Daoy (cell line): ENCODE data around the gene SNF8. TPM values are rescaled to one million over a fixed set of nuclear protein-coding genes. Genes with fewer than 3 reads are reported as not detected.
"Not testable (repeated sequence)": the region's sequence is repeated elsewhere in the genome, so short reads cannot be mapped to it uniquely, and the experiment has no call there.

Experiments
- DNase-seq: peaks from one replicate; pipeline ENCODE4 v3.0.0-alpha.2; 2015; ENCODE audit warnings: low read depth
- total RNA-seq: library from RNA; depleted of rRNA; stranded (reverse); fragments of >200 nt; shearing (Covaris generic); gene quantifications from 2 replicates; pipeline ENCODE4 v1.2.3, GENCODE V29; 2014; rRNA removed

The SNF8 gene, protein sequence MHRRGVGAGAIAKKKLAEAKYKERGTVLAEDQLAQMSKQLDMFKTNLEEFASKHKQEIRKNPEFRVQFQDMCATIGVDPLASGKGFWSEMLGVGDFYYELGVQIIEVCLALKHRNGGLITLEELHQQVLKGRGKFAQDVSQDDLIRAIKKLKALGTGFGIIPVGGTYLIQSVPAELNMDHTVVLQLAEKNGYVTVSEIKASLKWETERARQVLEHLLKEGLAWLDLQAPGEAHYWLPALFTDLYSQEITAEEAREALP
- total RNA-seq, result 43.2 and 64.9 TPM in 2 replicates

DNA sequence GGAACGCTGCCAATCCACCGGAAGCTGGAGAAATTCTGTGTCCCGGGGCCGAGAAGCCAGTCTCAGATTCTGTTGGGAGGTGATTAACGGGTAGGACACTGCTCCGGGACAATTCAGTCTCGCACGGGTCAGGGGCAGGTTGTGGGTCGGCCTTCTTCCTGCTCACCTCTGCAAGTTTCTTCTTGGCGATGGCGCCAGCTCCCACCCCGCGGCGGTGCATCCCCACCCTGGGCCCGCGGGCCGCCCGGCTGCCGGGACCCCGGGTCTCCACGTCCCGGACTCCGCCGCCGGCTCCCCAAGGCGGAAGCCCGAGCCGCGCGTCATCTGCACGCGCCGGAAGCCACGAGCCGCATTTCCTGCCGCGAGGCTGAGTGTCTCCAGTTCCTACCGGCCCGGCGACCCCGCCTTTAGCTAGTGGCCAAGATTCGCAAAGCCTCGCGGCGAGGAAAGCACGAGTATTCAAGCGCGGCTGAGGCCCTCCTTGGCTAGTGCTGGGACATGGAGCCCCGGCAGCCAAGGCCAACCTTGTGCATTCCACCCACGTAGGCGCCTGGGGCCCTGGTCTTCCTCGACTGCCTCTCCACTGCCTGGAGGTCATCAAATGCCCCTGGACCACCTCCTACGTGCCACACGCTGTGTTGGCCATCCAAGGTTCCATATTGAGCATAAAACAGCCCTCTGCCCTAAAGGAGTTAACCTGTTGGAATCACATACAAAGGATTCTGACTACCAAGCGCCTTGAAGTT, at the start of gene SNF8:
TSS of gene SNF8 (minus strand) at position 328 of the 746 bp plus-strand sequence. CDS start at position 220, 108 bp downstream.
- peak; percentile 92 for DNase-seq

DNA sequence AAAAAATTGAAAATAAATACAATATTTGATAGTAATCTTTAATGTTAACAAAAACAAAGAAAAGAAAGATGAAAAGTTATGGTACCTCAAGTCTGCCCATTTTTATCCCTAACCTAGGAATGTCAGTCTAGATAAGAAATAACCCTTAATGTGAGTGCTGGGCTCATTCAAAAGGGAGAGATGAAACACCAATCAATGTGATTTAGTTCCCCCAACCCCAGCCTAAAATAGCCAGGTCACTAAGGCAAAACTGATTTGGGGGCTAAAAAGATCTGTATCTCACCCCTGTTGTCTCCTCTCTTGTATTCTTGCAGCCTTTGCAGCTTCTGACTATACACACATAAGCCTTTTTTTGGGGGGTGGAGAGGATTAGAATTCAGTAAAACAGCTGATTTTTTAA, 49.3 kb upstream of the SNF8 start:
- no peak for DNase-seq

DNA sequence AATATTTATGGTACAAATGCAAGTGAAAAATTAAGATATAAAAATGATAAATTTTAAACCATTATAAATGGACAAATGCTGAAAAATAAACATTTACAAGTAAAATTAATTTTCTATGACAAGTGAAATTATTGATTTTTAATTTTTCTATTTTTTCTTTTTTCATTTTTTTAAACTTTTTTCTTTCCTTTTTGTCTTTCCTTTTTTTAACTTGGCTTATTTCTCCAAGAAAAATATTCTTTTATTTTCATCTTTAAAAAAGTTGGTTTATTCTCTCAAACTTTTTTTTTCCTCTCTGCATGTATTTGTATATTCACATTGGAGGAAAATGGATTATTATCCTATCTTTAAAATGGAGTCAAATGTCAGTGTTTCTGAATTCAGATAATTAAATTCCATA, 48.7 kb upstream of the SNF8 start:
- no peak for DNase-seq

DNA sequence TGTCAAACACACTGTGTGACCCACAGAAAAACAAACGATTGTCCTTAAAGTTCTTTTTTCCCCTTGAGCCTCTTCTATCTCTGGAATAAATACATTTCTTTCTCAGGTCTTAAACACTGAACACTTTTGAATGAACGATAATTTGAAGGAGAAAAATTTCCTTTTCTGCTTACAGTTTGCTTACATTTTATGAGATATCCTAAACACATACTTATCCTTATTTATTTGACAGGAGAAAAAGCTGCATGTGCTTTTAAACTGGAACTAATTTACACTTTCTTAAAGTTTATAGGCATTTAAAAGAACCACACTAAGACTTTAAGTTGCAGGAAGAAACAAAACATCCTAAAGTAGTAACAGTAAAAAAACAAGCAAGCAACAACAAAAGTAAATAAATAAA, 47.8 kb upstream of the SNF8 start:
- DNase-seq, result no peak

DNA sequence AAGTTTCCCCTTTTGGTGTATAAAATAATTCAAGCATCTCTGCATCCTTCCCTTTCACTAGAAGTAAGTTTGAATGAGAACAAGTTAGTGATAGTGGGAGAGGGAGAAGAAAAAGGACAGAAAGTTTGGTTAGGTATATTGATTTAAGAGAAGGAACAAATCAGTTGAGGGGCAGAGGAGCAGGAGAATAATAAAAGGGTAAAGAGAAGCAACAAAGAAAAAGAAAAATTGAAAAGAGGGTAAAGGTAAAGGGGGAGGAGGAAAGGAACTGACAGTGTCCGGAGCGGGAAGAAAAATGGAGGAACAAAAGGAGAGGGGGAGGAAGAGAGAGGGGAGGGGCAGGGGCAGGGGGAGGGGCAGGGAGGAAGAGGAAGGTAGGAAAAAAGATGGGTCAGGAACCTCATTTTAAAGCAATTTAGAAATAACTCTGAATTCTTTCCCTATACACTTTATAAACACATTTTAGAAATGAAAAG, 46.3 kb upstream of the SNF8 start:
- no peak for DNase-seq

DNA sequence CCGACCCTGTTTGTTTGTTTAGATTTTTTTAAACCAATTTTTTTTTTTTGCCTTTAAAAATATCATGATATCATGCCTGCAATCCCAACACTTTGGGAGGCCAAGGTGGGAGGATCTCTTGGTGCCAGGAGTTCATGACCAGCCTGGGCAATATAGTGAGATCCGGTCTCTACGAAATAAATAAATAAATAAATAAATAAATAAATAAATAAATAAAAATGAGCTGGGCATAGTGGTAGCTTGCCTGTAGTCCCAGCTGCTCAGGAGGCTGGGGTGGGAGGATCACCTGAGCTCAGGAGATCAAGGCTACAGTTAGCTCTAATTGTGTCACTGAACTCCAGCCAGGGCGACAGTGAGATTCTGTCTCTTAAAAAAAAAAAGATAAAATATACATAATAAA, 44.5 kb upstream of the SNF8 start:
- DNase-seq, result no peak

DNA sequence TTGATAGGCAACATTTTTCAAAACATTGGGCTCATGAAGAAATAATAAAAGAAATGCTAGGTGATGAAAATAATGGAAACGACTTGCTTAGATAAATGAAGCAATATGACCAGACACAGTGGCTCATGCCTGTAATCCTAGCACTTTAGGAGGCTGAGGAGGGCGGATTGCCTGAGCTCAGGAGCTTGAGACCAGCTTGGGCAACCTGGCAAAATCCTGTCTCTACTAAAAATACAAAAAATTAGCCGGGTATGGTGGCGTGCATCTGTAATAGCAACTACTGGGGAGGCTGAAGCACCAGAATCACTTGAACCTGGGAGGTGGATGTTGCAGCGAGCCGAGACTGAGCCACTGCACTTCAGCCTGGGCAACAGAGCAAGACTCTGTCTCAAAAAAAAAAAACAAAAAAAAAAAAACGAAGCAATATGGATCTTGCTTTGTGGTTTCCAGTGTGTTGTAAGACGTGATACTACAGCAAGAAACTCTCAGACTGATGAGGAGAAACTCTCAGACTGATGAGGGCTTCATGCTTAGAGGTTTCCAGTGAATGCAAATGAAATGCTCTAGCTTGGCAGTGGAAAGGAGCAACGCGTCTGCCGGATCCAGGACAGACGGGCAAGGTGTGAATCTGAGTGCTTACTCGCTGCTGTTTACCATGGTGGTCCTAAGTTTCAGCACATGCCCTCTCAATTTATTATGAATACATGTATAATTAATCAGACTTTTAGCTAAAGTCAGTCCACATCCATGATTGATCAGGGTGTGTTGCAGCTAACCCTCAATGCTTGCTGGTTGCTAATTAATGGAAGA, 41.0 kb upstream of the SNF8 start:
- no peak for DNase-seq

DNA sequence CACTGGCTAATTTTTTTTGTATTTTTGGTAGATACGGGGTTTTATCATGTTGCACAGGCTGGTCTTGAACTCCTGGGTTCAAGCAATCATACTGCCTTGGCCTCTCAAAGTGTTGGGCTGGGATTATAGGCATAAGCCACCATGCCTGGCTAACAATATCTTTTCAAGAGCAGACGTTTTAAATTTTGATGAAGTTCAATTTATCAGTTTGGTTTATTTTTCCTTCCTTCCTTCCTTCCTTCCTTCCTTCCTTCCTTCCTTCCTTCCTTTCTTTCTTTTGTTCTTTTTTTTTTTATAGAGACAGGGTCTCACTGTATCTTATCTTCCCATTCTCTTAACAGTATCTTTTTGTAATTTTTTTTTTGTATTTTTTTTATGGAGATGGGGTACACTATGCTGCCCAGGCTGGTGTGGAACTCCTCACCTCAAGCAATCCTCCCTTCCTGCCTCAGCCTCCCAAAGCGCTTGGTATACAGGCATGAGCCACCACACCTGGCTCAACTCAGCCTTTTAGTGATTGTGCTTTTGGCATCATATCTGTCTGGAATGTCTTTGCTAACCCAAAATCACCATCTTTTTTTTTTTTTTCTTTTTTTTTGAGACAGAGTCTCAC, 37.4 kb upstream of the SNF8 start:
- no peak for DNase-seq

DNA sequence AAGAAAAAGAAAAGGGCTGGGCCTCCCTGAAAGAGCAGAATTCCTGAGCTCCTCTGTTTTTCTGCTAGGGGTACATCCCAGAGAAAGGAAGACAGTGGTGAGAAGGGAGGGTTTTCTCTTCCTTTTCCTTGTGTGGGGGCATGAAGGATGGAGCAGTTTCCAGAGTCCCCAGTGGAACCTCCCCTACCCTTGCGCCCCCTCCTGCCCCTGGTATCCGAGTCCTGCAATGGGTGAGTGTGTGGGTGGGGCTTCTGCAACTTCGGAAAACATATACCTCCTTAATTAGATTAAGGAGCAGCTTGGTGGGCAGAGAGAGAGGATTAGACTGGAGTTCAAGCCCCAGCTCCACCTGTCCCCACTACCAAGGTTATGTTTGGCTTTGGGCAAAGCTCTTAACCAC, 29.2 kb upstream of the SNF8 start:
- DNase-seq, result no peak

DNA sequence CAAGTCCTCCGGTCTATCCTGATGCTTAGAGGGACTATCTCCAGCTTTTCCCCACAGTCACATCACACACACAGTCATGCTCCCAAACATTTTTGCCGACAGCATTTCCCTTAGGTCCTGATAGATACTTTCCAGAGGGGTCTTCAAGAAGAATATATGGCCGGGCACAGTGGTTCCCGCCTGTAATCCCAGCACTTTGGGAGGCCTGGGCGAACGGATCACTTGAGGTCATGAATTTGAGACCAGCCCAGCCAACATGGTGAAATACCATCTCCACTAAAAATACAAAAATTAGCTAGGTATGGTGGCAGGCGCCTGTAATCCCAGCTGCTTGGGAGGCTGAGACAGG, 28.1 kb upstream of the SNF8 start:
- no peak for DNase-seq

DNA sequence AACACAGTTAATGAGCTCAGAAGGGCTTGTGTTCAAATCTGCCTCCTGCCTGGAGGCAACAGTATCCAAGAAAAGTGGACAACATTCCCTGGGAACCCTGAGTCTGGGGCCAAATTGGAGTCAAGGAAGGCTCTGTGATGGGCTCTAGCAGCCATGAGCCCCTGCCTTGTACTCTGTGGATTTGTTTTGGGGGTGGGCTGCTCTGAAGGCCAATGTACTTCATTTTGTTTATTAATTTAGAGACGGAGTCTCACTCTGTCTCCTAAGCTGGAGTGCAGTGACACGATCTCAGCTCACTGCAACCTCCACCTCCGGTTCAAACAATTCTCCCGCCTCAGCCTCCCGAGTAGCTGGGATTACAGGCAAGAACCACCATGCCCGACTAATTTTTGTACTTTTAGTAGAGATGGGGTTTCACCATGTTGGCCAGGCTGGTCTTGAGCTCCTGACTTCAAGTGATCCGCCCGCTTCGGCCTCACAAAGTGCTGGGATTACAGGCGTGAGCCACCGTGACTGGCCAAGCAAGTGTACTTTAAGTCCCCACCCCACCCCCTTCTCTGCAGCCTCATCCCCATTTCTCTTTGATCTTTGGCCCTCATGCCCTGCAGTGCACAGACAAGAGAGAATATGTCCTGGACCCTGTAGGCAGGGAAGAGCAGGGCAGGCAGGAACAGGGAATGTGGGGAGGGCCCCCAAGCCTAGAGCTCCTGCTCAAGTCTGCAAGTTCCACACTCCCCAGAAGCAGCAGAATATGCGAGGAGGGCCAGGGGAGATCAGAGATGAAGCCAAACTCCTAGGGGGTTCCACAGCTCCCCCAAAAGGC, 26.4 kb upstream of the SNF8 start:
- DNase-seq, result no peak

DNA sequence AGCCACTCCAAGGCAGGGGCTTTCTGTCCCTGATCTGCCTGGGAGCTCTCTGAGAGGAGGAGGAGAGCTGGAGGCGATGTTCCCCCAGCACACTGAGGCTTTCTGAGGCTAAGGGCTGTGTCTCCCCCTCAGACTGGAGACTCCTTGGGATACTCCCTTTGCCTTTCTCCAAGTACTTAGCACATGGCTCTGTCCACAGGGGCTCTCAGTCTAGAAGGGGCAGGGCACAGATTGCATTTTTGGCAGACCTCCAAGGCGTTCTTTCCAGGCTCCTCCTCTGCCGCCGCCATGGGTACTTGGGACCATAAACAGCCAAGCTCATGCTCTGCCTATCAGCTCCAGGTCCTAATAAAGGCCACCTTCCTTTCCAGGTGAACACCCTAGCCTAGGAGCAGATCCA, 25.6 kb upstream of the SNF8 start:
- no peak for DNase-seq

DNA sequence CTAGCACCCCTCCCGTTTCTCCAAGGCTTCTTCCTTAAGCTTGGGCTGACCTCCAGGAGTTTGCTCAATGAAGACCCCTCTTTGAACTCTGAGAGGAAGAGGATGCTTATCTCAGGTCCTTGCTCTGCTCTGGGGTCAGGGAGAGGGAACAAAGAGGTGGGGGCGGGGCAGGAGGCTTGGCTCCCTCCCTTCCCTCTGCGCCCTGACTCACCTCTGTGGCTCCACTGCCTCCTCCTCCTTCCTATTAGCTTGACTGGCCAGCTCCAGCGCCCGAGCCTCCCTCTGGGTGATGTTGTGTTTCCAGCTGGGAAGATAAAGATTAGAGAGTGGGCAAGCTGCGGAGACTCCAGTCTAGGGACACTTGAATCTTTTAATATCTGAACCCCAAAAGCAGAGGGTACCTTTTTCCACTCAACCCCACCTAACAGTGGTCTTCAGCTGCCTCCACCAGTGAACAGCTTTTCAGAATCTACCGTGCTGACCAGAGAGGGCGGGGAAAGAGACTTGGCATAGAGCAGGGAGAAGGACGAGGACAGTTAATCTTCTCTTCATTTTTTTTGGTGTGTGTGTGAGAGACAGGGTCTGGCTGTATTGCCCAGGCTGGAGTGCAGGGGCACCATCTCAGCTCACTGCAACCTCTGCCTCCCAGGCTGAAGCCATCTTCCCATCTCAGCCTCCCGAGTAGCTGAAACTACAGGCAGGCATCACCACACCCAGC, 17.0 kb upstream of the SNF8 start:
- peak; percentile 70 for DNase-seq

DNA sequence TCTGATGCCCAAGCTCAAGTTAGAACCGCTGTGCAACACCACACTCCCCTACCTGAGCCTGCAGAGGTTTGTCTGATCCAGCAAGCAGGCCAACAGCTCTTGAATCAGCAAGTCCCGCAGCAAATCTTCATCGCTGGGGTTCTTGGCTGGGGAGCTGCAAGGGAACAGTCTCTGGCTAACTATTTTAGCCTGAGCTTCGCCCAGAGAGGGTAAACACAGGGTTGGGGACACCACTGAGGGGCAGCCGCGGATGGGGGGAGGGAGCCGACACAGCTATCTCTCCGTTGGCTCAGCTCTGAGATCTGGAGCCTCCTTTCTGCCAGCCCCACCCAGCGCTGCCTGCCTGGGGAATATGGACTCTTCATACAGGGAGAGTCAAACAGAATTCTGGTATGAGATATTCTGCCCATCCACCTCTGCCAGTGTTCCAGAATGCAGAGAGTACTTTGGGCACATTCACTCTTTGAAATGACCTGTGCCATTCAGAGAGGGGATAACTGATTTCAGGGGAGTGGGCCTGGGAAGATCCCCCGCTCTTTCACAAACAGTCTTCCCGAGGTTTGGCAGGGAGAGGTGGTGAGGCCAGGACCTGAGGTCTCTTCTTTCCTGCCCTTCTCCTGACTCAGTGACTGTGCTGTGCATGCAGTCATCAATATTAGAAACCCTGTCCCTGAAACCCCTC, 16.3 kb upstream of the SNF8 start:
- DNase-seq, result no peak

DNA sequence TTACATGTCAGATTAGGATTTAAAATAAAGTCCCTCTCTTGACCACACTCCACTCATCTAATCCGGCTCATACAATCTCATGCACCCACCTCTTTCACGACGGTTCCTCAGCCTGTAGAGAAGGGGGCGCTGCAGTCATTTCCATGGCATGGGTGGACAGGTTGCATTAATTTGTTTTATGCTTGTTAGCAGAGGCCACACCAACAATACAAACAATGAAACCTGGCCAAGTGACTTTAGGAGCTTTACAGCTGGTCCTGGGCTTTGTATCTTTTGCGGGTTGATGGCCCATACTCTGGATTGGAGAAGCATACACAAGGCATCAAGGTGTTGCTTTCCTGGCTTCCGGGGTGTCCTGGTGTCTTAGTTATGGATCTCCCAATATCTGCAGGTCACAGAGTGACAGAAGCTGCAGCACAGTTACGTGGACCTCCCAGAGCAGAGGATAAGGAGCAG, 9.7 kb upstream of the SNF8 start:
- peak; percentile 45 for DNase-seq

DNA sequence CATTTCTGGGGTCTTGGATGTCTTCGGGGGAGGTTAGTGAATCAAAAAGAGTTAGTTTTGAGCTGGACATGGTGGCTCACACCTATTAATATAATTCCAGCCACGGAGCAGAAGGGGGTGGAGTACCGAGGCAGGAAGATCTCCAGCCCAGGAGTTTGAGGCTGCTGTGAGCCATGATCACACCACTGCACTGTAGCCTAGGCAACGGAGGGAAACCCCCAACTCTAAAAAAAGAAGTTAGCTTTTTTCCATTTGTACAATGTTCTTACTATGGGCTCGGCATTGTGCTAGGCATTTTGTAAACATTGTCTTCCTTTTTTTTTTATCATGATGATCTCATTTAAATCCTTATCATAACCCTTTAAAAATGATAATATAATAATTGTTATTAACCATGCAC, 8.3 kb upstream of the SNF8 start:
- no peak for DNase-seq

DNA sequence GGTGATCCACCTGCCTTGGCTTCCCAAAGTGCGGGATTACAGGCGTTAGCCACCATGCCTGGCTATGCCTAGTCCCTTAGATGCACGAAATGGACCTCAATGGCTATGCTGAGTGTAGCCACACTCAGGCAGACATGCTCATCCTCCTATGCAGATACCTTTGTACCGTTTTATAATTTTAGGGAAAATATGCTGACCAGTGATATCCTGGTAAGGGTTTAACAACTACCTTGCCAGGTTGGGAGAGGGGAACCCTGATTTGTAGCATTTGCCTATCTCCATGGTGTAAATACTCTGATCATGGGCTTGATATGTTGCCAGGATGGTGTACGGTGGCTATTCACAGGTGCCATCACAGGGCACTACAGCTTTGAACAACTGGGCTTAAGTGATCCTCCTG, 6.9 kb upstream of the SNF8 start:
- no peak for DNase-seq

DNA sequence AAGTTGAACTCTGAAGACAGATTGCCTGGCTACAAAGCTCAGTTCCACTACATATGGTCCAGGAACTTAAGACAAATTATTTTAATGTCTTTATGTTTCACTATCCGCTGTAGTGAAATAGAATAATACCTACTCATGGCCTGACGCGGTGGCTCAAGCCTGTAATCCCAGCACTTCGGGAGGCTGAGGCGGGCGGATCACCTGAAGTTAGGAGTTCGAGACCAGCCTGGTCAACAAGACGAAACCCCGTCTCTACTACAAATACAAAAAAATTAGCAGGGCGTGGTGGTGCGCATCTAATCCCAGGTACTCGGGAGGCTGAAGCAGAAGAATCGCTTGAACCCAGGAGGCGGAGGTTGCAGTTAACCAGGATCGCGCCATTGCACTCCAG, 614 bp upstream of the SNF8 start:
- not testable (repeated sequence) for DNase-seq

DNA sequence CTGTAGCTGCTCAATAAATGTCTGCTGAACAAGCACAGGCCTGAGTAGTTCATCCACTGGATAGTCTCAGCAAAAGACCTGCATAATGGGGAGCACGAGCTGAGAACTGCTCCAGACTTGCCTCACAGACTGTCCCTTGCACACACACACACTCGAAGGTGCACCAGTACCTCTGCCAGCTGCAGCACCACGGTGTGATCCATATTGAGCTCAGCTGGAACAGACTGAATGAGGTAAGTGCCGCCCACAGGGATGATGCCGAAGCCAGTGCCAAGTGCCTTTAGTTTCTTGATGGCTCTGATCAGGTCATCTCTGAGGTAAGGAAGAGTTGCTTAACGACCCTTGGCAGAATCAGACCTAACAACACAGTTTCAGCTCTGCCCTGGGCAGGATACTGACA, 11.6 kb downstream of the SNF8 start:
- DNase-seq, result no peak

DNA sequence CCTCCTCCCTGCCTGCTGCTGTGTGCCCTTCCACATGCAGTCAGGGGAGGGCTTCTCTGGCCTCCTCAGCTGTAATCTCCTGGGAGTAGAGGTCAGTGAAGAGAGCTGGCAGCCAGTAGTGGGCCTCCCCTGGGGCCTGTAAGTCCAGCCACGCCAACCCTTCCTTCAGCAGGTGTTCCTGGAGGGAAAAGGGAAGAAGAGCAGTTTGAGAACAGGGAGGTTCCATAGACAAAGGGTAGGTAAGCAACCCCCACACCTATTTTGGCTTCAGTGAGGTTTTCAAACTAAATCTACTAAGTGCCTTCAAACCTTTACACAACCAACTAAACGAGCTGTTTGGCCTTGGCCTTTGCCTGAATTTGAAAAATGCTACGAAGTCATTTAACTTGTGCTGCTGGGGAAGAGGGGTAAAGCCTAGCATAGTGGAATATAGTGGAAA, 14.2 kb downstream of the SNF8 start:
- no peak for DNase-seq
